HUES48 (cell line): ENCODE results near the gene RIMKLA.

ENCODE experiments used
- H3K27ac ChIP-seq: one replicate; pipeline ENCODE4 v1.7.0; 2013; ENCODE audit warnings: low read depth, low read length, inconsistent platforms
- H3K27me3 ChIP-seq: 2 replicates; pipeline ENCODE4 v1.6.1; 2013; ENCODE audit warnings: mild to moderate bottlenecking, low read length; ENCODE audit not compliant: control insufficient read depth, insufficient read depth
- H3K36me3 ChIP-seq: 2 replicates; pipeline ENCODE4 v1.6.1; 2013; ENCODE audit warnings: low read length; ENCODE audit not compliant: control insufficient read depth, insufficient read depth
- H3K4me1 ChIP-seq: 2 replicates; pipeline ENCODE4 v1.6.1; 2013; ENCODE audit warnings: mild to moderate bottlenecking, low read length; ENCODE audit not compliant: control insufficient read depth, insufficient read depth
- H3K4me3 ChIP-seq: 2 replicates; pipeline ENCODE4 v1.5.1; 2013; ENCODE audit warnings: mild to moderate bottlenecking, low read depth, low read length
- H3K9ac ChIP-seq: 2 replicates; pipeline ENCODE4 v1.6.1; 2013; ENCODE audit warnings: mild to moderate bottlenecking, low read depth, low read length, moderate library complexity
- H3K9me3 ChIP-seq: 2 replicates; pipeline ENCODE4 v1.6.1; 2013; ENCODE audit warnings: low read length; ENCODE audit not compliant: control insufficient read depth, insufficient read depth

RIMKLA gene, protein sequence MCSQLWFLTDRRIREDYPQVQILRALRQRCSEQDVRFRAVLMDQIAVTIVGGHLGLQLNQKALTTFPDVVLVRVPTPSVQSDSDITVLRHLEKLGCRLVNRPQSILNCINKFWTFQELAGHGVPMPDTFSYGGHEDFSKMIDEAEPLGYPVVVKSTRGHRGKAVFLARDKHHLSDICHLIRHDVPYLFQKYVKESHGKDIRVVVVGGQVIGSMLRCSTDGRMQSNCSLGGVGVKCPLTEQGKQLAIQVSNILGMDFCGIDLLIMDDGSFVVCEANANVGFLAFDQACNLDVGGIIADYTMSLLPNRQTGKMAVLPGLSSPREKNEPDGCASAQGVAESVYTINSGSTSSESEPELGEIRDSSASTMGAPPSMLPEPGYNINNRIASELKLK

DNA sequence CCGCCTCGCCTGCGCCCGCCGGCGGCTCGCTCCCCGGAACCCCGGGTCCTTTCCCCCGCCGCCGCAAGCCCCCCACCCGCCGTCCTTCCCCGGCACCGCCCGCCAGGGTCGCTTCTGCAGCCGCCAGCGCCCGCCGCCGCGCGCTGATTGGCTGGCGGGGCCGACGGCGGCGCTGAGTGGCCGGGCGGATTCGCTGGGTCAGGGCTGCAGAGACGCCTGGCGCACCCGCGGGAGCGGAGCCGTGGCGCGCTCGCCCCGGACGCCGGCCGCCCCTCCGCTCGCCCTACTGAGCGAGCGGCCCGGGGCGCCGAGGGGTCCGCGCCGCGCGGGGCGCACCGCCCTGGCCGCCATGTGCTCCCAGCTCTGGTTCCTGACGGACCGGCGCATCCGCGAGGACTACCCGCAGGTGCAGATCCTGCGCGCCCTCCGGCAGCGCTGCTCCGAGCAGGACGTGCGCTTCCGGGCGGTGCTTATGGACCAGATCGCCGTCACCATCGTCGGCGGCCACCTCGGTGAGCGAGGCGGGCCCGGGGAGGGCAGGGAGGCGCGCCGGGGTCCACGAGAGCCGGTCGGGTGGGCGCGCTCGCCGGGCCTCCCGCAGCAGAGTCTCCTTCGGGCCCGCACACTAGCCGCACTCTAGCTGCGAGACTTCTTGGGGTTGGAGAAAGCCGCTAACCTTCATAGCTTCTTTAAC is at the start of gene RIMKLA:
Gene RIMKLA (plus strand): TSS at position 207 of the 694 bp plus-strand sequence. CDS start 143 bp downstream, at position 350.
- Histone ChIP-seq H3K27me3 (peaks cover 21% of the 10 kb centered on the region), H3K27ac (no peak within 1 kb of the TSS), H3K9ac (peak within 1 kb of the TSS; percentile 32; the same call in 1 of the 2 replicates)

DNA sequence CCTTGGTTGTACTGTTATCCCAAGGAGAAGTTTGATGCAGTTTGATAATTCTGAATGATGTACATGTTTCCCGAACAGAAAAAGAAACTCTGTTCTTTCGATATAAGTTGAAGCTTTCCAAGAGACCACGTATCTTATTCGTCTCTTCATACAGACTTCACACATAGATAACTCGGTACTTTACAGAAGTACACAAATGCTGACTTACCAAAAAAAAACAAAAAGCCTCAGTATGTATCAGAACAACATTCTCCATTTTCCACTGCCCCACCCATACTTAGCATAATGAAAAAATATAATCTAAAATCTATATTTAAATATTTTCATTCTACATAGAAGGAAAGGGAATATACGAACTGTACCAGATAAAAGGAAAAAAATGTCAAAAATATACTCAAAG is 47.7 kb upstream of the RIMKLA start:
- no peaks in the 10 kb centered on the region for H3K9me3 ChIP-seq
- H3K4me3 ChIP-seq, result peak overlapping the region; percentile 87; the same call in 1 of the 2 replicates
- H3K36me3 ChIP-seq, result no peaks in the 10 kb centered on the region
- H3K27ac ChIP-seq, result no peak overlapping the region
- no peaks in the 10 kb centered on the region for H3K27me3 ChIP-seq
- H3K9ac ChIP-seq, result no peak overlapping the region
- peaks cover 21% of the 10 kb centered on the region for H3K4me1 ChIP-seq

More for the DNA sequence above, at the start of gene RIMKLA:
- Histone ChIP-seq H3K4me3 (peak within 1 kb of the TSS; percentile 85), H3K36me3 (no peaks in the 10 kb centered on the region), H3K4me1 (peaks cover 7% of the 10 kb centered on the region), H3K9me3 (no peaks in the 10 kb centered on the region)

DNA sequence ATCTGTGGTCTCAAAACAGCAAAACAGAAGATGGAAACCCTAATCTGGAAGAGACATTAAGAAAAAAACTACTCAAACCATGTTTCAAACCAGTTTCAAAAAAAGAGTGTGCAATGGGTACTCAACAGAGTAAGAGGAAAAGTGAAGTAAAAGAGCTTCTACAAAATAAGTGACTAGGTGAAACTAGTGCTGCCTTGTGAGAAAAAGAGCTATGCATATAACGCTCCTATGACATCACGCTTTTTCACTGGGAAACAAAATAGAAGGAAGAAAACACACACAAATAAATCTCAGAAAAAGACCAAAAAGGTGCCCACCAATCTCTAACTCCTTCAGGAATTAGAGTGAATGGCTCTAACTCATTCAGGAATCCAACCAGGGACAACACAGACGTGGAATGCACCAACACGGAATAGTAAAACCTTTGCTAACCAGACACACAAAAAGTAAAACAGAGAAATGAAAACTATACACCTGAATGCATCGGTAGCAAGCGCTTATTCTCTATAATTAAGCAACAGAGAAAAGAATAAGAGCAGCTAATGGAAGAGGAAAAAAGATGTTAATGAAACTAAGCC is 46.8 kb upstream of the RIMKLA start:
- peak overlapping the region; percentile 96 for H3K27ac ChIP-seq
- H3K9ac ChIP-seq, result peak overlapping the region; percentile 88
- peak overlapping the region; percentile 87 for H3K4me3 ChIP-seq
- no peaks in the 10 kb centered on the region for H3K36me3 ChIP-seq
- H3K4me1 ChIP-seq, result peaks cover 23% of the 10 kb centered on the region
- H3K27me3 ChIP-seq, result no peaks in the 10 kb centered on the region
- no peaks in the 10 kb centered on the region for H3K9me3 ChIP-seq

DNA sequence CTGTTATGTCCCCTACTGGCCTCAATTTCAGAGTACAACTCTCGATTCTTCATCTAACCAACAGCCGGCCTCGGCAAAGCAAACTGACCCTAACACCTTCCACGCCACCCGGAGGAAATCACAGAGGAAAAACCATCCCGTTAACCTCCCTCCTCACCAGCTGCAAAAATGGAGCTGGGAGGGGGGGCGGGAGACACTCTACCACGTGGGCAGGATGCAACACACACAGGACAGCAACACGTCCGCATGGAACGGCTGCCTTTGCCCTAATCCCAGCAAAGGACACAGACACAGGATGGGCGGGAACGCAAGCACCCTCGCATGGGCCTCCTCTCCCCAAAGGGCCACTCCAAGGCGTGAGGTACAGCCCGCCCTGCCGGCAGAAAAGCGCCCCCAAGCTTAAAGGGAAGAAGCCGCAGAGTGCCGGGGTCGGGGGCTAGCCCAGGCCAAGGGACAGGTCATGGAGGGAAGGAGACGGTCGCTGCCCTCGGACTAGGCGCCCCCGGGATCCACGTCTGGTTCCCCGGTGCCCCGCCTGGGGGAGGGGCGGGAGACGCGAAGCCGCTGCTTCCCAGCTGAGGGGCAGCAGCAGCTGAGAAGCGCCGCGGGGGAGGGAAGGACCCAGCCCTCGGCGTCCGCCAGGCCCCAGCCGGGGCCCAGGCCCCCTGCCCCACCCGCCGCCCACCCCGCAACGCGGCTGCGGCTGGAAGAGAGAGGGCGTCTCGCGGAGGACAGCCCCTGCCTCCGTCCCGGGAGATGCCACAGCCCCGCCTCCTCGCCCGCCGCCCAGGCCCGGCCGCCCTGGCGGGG is 46.1 kb upstream of the RIMKLA start:
- Histone ChIP-seq H3K27me3 (no peaks in the 10 kb centered on the region), H3K4me1 (peaks cover 26% of the 10 kb centered on the region), H3K27ac (peak overlapping the region; percentile 96), H3K4me3 (peak overlapping the region; percentile 87), H3K36me3 (no peaks in the 10 kb centered on the region), H3K9me3 (no peaks in the 10 kb centered on the region), H3K9ac (peak overlapping the region; percentile 88)

DNA sequence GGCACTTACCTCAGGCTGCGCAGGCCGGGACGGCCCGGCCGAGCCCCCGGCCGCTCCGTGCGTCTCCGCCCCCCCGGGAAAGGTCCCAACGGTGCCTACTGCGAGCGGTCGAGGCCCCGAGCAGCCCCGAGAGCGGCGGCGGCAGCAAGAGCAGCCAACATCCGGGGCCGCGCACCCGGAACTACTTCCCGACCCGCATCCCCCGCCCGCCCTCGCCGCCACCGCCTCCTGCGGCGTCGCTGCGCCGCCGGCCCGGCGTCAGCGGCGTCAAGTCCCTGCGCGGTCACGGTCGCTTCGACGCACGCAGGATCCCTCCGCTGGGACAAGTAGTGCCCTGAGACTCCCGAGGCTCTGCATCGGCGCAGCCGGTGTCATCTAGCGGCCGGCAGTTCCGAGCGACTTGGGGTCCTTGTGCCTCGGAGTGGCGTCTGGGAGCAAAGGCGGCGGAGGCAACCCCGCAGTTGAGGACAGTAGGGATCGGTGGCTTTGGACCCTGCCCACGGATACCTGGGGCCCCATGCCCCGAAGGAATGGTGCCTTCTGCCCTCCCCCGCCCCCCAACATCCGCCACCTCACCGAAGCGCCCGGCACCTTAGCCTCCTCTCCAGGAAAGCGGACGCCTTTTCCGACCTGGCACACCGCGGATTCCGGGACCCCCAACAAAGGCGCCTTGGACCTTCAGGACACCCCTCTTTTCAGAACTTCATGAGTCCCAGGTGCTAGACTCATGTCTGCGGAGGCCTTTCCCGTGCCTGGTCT is 45.4 kb upstream of the RIMKLA start, which contains the start of gene FOXJ3:
Gene FOXJ3 (minus strand): TSS at position 186 of the 759 bp plus-strand sequence. CDS start 24,142 bp downstream, outside the sequence.
- Histone ChIP-seq H3K36me3 (no peaks in the 10 kb centered on the region), H3K27ac (peak within 1 kb of the TSS; percentile 96)

DNA sequence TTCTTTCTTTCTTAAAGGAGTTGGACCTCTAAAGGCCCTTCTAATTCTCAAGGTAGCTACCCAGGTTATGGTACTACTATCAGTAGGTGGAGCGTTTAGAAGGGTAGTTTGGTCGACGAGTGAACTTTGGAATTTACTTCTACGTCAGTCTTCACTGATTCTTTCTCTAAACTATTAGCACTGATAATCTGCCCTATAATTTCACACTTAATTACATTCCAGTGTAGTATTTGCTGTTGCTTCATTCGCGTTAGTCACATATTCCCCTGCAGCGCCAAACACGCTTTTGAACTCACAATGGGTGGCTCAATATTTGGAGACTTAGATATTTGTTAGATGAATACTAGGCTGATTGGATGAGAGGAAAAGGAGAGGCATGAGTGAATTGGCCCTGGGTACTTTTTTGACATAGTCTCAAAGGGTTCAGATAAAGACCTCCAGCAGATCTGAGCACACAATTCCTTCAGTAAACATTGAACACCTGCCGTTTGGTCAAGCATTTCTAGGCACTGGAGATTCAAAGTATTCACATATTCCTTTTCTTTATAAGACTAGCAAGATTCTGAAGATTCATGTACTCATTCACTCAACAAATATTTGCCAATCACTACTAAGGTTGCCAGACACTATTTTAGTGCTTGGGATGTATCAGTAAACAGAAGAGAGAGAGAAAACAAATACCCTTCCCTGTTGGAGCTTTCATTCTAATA is 44.6 kb upstream of the RIMKLA start:
- H3K4me1 ChIP-seq, result peaks cover 37% of the 10 kb centered on the region
- no peaks in the 10 kb centered on the region for H3K36me3 ChIP-seq
- peak overlapping the region; percentile 78 for H3K9ac ChIP-seq
- no peaks in the 10 kb centered on the region for H3K9me3 ChIP-seq
- no peaks in the 10 kb centered on the region for H3K27me3 ChIP-seq
- H3K4me3 ChIP-seq, result peak overlapping the region; percentile 87
- H3K27ac ChIP-seq, result peak overlapping the region; percentile 96

More for the DNA sequence above, 45.4 kb upstream of the RIMKLA start, which contains the start of gene FOXJ3:
- Histone ChIP-seq H3K27me3 (no peaks in the 10 kb centered on the region), H3K9me3 (no peaks in the 10 kb centered on the region), H3K4me1 (peaks cover 30% of the 10 kb centered on the region), H3K9ac (peak within 1 kb of the TSS; percentile 88), H3K4me3 (peak within 1 kb of the TSS; percentile 87)

DNA sequence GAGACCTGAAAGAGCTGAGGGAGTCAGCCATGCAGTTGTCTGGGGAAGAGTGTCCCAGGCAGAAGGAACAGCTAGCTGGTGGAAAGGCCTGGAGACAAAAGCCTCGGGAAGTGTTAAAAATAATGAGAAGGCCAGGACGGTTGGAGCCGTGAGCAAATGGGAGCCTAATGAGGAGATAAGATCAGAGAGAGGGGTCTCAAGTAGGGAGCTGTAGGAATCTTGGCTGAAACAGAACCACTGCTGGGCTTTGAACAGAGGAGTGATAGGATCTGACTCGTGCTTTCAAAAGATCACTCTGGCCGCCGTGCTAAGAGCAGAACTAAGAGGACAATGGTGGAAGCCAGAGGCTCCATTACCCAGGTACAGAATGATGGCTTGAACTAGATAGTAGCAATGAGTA is 43.6 kb upstream of the RIMKLA start:
- Histone ChIP-seq H3K27me3 (no peaks in the 10 kb centered on the region), H3K4me3 (no peak overlapping the region), H3K27ac (peak overlapping the region; percentile 26), H3K9ac (no peak overlapping the region), H3K9me3 (no peaks in the 10 kb centered on the region), H3K4me1 (peaks cover 40% of the 10 kb centered on the region), H3K36me3 (no peaks in the 10 kb centered on the region)

DNA sequence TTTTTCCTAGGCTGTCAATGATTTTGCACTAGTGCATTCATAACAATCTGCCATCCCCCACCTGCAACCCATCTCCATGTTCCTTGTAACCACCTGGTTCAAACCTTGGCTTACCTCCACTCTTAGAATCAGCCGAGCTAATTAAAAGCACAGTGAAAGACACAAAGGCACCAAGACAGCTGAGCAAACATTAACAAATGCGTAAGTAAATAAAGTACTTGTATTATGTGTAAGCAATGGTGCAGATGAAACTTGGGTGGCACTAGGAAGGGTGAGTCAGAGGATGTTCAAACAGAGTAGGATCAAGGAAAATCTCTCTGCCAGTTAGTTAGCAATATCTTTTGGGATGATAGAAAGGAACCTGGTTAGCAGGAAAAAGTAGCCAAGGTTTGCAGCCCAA is 40.5 kb upstream of the RIMKLA start:
- Histone ChIP-seq H3K27me3 (no peaks in the 10 kb centered on the region), H3K4me3 (peak overlapping the region; percentile 20), H3K9me3 (no peaks in the 10 kb centered on the region), H3K36me3 (no peaks in the 10 kb centered on the region), H3K4me1 (peaks cover 31% of the 10 kb centered on the region), H3K27ac (peak overlapping the region; percentile 84), H3K9ac (no peak overlapping the region)

DNA sequence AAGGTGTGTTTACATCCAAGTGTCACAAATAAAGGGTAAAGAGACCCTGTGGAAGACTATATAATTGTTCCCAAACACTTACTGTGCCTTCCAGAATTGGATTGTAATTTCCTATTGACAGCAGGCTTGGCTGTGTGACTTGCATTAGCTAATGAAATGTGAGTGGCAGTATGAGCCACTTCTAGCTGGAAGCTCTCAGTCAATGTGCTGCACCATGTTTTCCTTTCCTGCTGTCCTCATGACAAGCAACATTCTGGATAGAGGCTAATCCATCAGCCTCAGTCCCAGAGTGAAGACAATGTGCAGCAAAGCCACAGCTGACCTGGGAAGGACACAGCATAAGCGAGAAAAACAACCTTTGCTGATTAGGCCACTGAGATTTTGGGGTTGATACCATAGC is 39.7 kb upstream of the RIMKLA start:
- no peaks in the 10 kb centered on the region for H3K9me3 ChIP-seq
- H3K27ac ChIP-seq, result peak overlapping the region; percentile 84
- H3K4me1 ChIP-seq, result peaks cover 29% of the 10 kb centered on the region
- no peak overlapping the region for H3K9ac ChIP-seq
- H3K27me3 ChIP-seq, result no peaks in the 10 kb centered on the region
- no peaks in the 10 kb centered on the region for H3K36me3 ChIP-seq
- H3K4me3 ChIP-seq, result 0 out of 2 replicates have a peak overlapping the region, but pooled peaks have one; percentile 20
